GM12874 (cell line): ENCODE measurements around the gene BCAR3.

Experiments
- CTCF ChIP-seq: IDR thresholded peaks from 2 replicates; pipeline ENCODE4 v1.5.1; 2011; ENCODE audit warnings: low read depth, mild to moderate bottlenecking, control low read depth, low read length, moderate library complexity; ENCODE audit not compliant: insufficient read depth

BCAR3 gene

GRCh38 chr1:93669369-93669768, 12.3 kb downstream of the BCAR3 start:
- TF ChIP-seq CTCF = no peak

- TF ChIP-seq CTCF = no peak
Observed at GRCh38 chr1:93668951-93669350, 12.7 kb downstream of the BCAR3 start.

- TF ChIP-seq CTCF = no peak
Observed at GRCh38 chr1:93668121-93668520, 13.5 kb downstream of the BCAR3 start.

GRCh38 chr1:93667642-93668041, 14.0 kb downstream of the BCAR3 start:
- no peak for TF ChIP-seq CTCF

GRCh38 chr1:93666613-93667384, 14.8 kb downstream of the BCAR3 start:
- no peak for TF ChIP-seq CTCF

DNA sequence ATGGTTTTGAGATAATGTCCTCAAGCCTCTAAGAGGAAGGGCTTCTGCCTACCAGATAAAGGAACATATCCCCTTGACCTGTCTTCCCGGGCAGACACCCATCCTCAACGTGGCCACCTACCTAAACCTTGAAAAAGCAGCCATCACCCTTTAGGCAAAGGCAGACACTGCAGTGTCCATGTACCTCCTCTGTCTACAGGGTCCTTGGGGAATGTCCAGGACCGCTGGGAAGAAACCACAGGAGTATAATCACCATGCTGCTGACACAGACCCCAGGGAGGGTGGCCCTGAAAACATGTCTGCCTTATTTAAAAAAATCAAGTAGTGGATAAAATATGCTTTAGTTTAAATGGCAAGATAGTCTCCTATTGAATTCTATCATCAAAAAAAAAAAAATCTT, 16.6 kb downstream of the BCAR3 start:
- no peak for TF ChIP-seq CTCF

GRCh38 chr1:93663208-93663614, 18.4 kb downstream of the BCAR3 start:
- TF ChIP-seq CTCF = no peak
